Measurements from ENCODE around the gene TDRD6. TPM values are rescaled to one million over a fixed set of nuclear protein-coding genes. Genes with fewer than 3 reads are reported as not detected.

The TDRD6 gene
- total and polyA plus RNA-seq, 4 experiments from 2014 or later: 0.25 TPM; not detected in 3

- intact Hi-C loops (cut with micrococcal nuclease): no loop called here
- Mint-ChIP-seq H3K4me3 (no peak overlapping the region), H3K4me1 (no peaks in the 10 kb centered on the region), H3K27ac (no peak overlapping the region), H3K36me3 (no peaks in the 10 kb centered on the region), H3K9me3 (peaks cover 0 to 2% (median 0%) of the 10 kb centered on the region in 8 donors), H3K27me3 (peaks cover 5 to 11% of the 10 kb centered on the region in 2 donors)
- Histone ChIP-seq H3K27ac (ENCODE audit: low read depth, low read length) (no peak overlapping the region), H3K4me1 (ENCODE audit: insufficient read depth, low read length) (no peaks in the 10 kb centered on the region), H3K4me3 (ENCODE audit: low read length in 2 of 2) (no peak overlapping the region), H3K27me3 (ENCODE audit: insufficient read depth, low read length) (peaks cover 4% of the 10 kb centered on the region), H3K36me3 (ENCODE audit: insufficient read depth, low read length) (no peaks in the 10 kb centered on the region), H3K9me3 (ENCODE audit: control insufficient read depth in 1 of 2, low read length in 2 of 2) (no peaks in the 10 kb centered on the region)
- ChIA-PET POLR2A (ENCODE audit: partially characterized antibody) (no interaction called here), CTCF (ENCODE audit: partially characterized antibody) (no interaction called here)
- DNase-seq: no peak
Measured at GRCh38 chr6:46706464-46706863, 18.8 kb downstream of the TDRD6 start.

- Mint-ChIP-seq H3K9me3 (no peaks in the 10 kb centered on the region), H3K27ac (no peak overlapping the region), H3K4me1 (no peaks in the 10 kb centered on the region), H3K4me3 (no peak overlapping the region), H3K27me3 (peaks cover 4 to 5% of the 10 kb centered on the region in 2 donors), H3K36me3 (no peaks in the 10 kb centered on the region)
- no peaks in the 10 kb centered on the region for H3K36me3 ChIP-seq (ENCODE audit: insufficient read depth, low read length)
- no peak overlapping the region for H3K4me3 ChIP-seq (ENCODE audit: low read length in 2 of 2)
- no peaks in the 10 kb centered on the region for H3K4me1 ChIP-seq (ENCODE audit: insufficient read depth, low read length)
- intact Hi-C loops (cut with micrococcal nuclease): no loop called here
- DNase-seq: no peak
- CTCF ChIA-PET (ENCODE audit: partially characterized antibody): no interaction called here
- POLR2A ChIA-PET (ENCODE audit: partially characterized antibody): no interaction called here
- H3K9me3 ChIP-seq (ENCODE audit: control insufficient read depth in 1 of 2, low read length in 2 of 2): no peaks in the 10 kb centered on the region
- H3K27ac ChIP-seq (ENCODE audit: low read depth, low read length): no peak overlapping the region
- H3K27me3 ChIP-seq (ENCODE audit: insufficient read depth, low read length): no peaks in the 10 kb centered on the region
Measured at GRCh38 chr6:46711491-46711890, 23.8 kb downstream of the TDRD6 start.

GRCh38 chr6:46715141-46715540 lies 27.5 kb downstream of the TDRD6 start:
- CTCF ChIA-PET (ENCODE audit: partially characterized antibody): no interaction called here
- peaks cover 3% of the 10 kb centered on the region for H3K27me3 ChIP-seq (ENCODE audit: insufficient read depth, low read length)
- intact Hi-C loops (cut with micrococcal nuclease): no loop called here

GRCh38 chr6:46719099-46719498 lies 31.4 kb downstream of the TDRD6 start:
- POLR2A ChIA-PET (ENCODE audit: partially characterized antibody): no interaction called here
- Mint-ChIP-seq H3K36me3 (no peaks in the 10 kb centered on the region), H3K27ac (no peak overlapping the region), H3K4me1 (peaks cover 0 to 7% (median 3%) of the 10 kb centered on the region in 4 donors), H3K4me3 (no peak overlapping the region), H3K27me3 (peaks cover 5 to 14% of the 10 kb centered on the region in 2 donors), H3K9me3 (peaks cover 0 to 2% (median 0%) of the 10 kb centered on the region in 8 donors)
- Histone ChIP-seq H3K4me3 (ENCODE audit: low read length in 2 of 2) (no peak overlapping the region), H3K36me3 (ENCODE audit: insufficient read depth, low read length) (no peaks in the 10 kb centered on the region), H3K4me1 (ENCODE audit: insufficient read depth, low read length) (no peaks in the 10 kb centered on the region), H3K27me3 (ENCODE audit: insufficient read depth, low read length) (peaks cover 5% of the 10 kb centered on the region), H3K27ac (ENCODE audit: low read depth, low read length) (no peak overlapping the region), H3K9me3 (ENCODE audit: control insufficient read depth in 1 of 2, low read length in 2 of 2) (no peaks in the 10 kb centered on the region)
- no peak for DNase-seq
- CTCF ChIA-PET (ENCODE audit: partially characterized antibody): no interaction called here
- intact Hi-C loops (cut with micrococcal nuclease): no loop called here

More at GRCh38 chr6:46715141-46715540, 27.5 kb downstream of the TDRD6 start:
- H3K9me3 ChIP-seq (ENCODE audit: control insufficient read depth in 1 of 2, low read length in 2 of 2): no peaks in the 10 kb centered on the region
- H3K27ac ChIP-seq (ENCODE audit: low read depth, low read length): no peak overlapping the region
- H3K4me3 Mint-ChIP-seq: no peak overlapping the region
- H3K4me1 ChIP-seq (ENCODE audit: insufficient read depth, low read length): no peaks in the 10 kb centered on the region
- peaks cover 5 to 8% of the 10 kb centered on the region in 2 donors for H3K27me3 Mint-ChIP-seq
- no peaks in the 10 kb centered on the region for H3K36me3 Mint-ChIP-seq
- H3K4me1 Mint-ChIP-seq: peaks cover 0 to 7% (median 3%) of the 10 kb centered on the region in 4 donors
- no peaks in the 10 kb centered on the region for H3K9me3 Mint-ChIP-seq
- POLR2A ChIA-PET (ENCODE audit: partially characterized antibody): no interaction called here
- no peak overlapping the region for H3K4me3 ChIP-seq (ENCODE audit: low read length in 2 of 2)
- DNase-seq: no peak
- H3K27ac Mint-ChIP-seq: no peak overlapping the region
- H3K36me3 ChIP-seq (ENCODE audit: insufficient read depth, low read length): no peaks in the 10 kb centered on the region

GRCh38 chr6:46720401-46720800 lies 32.7 kb downstream of the TDRD6 start:
- Histone ChIP-seq H3K36me3 (ENCODE audit: insufficient read depth, low read length) (no peaks in the 10 kb centered on the region), H3K4me1 (ENCODE audit: insufficient read depth, low read length) (no peaks in the 10 kb centered on the region), H3K27ac (ENCODE audit: low read depth, low read length) (no peak overlapping the region), H3K27me3 (ENCODE audit: insufficient read depth, low read length) (peaks cover 5% of the 10 kb centered on the region), H3K4me3 (ENCODE audit: low read length in 2 of 2) (no peak overlapping the region), H3K9me3 (ENCODE audit: control insufficient read depth in 1 of 2, low read length in 2 of 2) (no peaks in the 10 kb centered on the region)
- POLR2A ChIA-PET (ENCODE audit: partially characterized antibody): no interaction called here
- no peaks in the 10 kb centered on the region for H3K36me3 Mint-ChIP-seq
- DNase-seq: no peak
- H3K27ac Mint-ChIP-seq: no peak overlapping the region
- H3K4me3 Mint-ChIP-seq: no peak overlapping the region
- peaks cover 0 to 2% (median 0%) of the 10 kb centered on the region in 8 donors for H3K9me3 Mint-ChIP-seq
- CTCF ChIA-PET (ENCODE audit: partially characterized antibody): no interaction called here
- H3K4me1 Mint-ChIP-seq: peaks cover 0 to 7% (median 3%) of the 10 kb centered on the region in 4 donors
- H3K27me3 Mint-ChIP-seq: peaks cover 5 to 18% of the 10 kb centered on the region in 2 donors
- intact Hi-C loops (cut with micrococcal nuclease): no loop called here

GRCh38 chr6:46729787-46730326 lies 42.2 kb downstream of the TDRD6 start:
- intact Hi-C loops (cut with micrococcal nuclease): no loop called here
- no peak for DNase-seq
- Mint-ChIP-seq H3K36me3 (no peaks in the 10 kb centered on the region), H3K9me3 (peaks cover 0 to 4% (median 0%) of the 10 kb centered on the region in 8 donors), H3K27me3 (peaks cover 37 to 40% of the 10 kb centered on the region in 2 donors), H3K4me1 (peaks cover 0 to 4% (median 3%) of the 10 kb centered on the region in 4 donors), H3K4me3 (no peak overlapping the region), H3K27ac (no peak overlapping the region)
- Histone ChIP-seq H3K27me3 (ENCODE audit: insufficient read depth, low read length) (no peaks in the 10 kb centered on the region), H3K9me3 (ENCODE audit: control insufficient read depth in 1 of 2, low read length in 2 of 2) (no peaks in the 10 kb centered on the region), H3K4me3 (ENCODE audit: low read length in 2 of 2) (no peak overlapping the region), H3K36me3 (ENCODE audit: insufficient read depth, low read length) (no peaks in the 10 kb centered on the region), H3K27ac (ENCODE audit: low read depth, low read length) (no peak overlapping the region), H3K4me1 (ENCODE audit: insufficient read depth, low read length) (no peaks in the 10 kb centered on the region)
- ChIA-PET CTCF (ENCODE audit: partially characterized antibody) (no interaction called here), POLR2A (ENCODE audit: partially characterized antibody) (no interaction called here)

- Mint-ChIP-seq H3K4me1 (peaks cover 4 to 10% (median 5%) of the 10 kb centered on the region in 4 donors), H3K27me3 (peaks cover 40 to 45% of the 10 kb centered on the region in 2 donors), H3K9me3 (peaks cover 0 to 5% (median 0%) of the 10 kb centered on the region in 8 donors), H3K4me3 (no peak overlapping the region), H3K36me3 (no peaks in the 10 kb centered on the region), H3K27ac (no peak overlapping the region)
- no peak overlapping the region for H3K4me3 ChIP-seq (ENCODE audit: low read length in 2 of 2)
- ChIA-PET POLR2A (ENCODE audit: partially characterized antibody) (no interaction called here), CTCF (ENCODE audit: partially characterized antibody) (no interaction called here)
- peaks cover 3% of the 10 kb centered on the region for H3K27me3 ChIP-seq (ENCODE audit: insufficient read depth, low read length)
- intact Hi-C loops (cut with micrococcal nuclease): no loop called here
- no peak for DNase-seq
- H3K36me3 ChIP-seq (ENCODE audit: insufficient read depth, low read length): no peaks in the 10 kb centered on the region
- H3K4me1 ChIP-seq (ENCODE audit: insufficient read depth, low read length): no peaks in the 10 kb centered on the region
- no peak overlapping the region for H3K27ac ChIP-seq (ENCODE audit: low read depth, low read length)
- H3K9me3 ChIP-seq (ENCODE audit: control insufficient read depth in 1 of 2, low read length in 2 of 2): no peaks in the 10 kb centered on the region
Measured at GRCh38 chr6:46730921-46731461, 43.3 kb downstream of the TDRD6 start.

Measured in CD4-positive, alpha-beta memory T cell (primary cell).